Measurements from ENCODE around the gene CDKN2A.

The CDKN2A gene

DNA sequence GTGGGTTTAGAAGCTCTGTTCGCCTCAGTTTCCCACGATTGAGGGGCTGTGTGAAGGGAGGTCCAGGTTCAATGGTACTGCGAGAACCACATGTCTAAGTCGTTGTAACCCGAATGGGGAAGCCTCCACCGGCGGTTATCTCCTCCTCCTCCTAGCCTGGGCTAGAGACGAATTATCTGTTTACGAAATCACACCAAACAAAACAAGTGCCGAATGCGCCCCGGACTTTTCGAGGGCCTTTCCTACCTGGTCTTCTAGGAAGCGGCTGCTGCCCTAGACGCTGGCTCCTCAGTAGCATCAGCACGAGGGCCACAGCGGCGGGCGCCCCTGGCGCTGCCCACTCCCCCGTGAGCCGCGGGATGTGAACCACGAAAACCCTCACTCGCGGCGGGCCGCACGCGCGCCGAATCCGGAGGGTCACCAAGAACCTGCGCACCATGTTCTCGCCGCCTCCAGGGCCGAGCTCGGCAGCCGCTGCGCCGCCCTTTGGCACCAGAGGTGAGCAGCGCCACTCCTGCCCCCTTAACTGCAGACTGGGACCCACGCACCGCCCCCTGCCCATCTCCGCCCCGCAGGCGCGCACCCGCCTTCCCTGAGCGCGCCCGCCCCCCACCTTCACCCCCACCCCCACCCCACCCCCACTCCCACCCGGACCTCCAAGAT, at the start of gene CDKN2A:
TSS of gene CDKN2A (minus strand) at position 500 of the 663 bp plus-strand sequence.
- Histone ChIP-seq H2AFZ (ENCODE audit: low read depth, low read length) (peak within 1 kb of the TSS; percentile 64), H4K20me1 (ENCODE audit: insufficient read depth, low read length) (peaks cover 26% of the 10 kb centered on the region; the same call in 1 of the 2 replicates), H3K4me2 (ENCODE audit: insufficient read depth, low read length) (peak within 1 kb of the TSS; percentile 74), H3K27ac (ENCODE audit: low read length) (peak within 1 kb of the TSS; percentile 99), H3K79me2 (ENCODE audit: insufficient read depth, low read length) (peaks cover 97% of the 10 kb centered on the region), H3K4me3 (ENCODE audit: low read depth in 1 of 2, low read length in 2 of 2) (peak within 1 kb of the TSS; percentile 53 to 71), H3K9me3 (ENCODE audit: insufficient read depth, low read length, severe bottlenecking) (no peaks in the 10 kb centered on the region), H3K9ac (ENCODE audit: low read depth, low read length) (peak within 1 kb of the TSS; percentile 97), H3K27me3 (ENCODE audit: insufficient read depth, low read length, poor library complexity) (no peaks in the 10 kb centered on the region), H3K4me1 (ENCODE audit: insufficient read depth, low read length) (peaks cover 57% of the 10 kb centered on the region), H3K36me3 (ENCODE audit: insufficient read depth, low read length) (peaks cover 43% of the 10 kb centered on the region)
- DNase-seq = no peak
- peak; percentile 67 for ATAC-seq (ENCODE audit: insufficient read depth, low read depth)
- TF ChIP-seq EZH2 (IDR thresholded peaks at IDR 0.05; ENCODE audit: borderline replicate concordance, low read depth, low read length, severe bottlenecking) = no peak
- TF ChIP-seq, protein P1, sequence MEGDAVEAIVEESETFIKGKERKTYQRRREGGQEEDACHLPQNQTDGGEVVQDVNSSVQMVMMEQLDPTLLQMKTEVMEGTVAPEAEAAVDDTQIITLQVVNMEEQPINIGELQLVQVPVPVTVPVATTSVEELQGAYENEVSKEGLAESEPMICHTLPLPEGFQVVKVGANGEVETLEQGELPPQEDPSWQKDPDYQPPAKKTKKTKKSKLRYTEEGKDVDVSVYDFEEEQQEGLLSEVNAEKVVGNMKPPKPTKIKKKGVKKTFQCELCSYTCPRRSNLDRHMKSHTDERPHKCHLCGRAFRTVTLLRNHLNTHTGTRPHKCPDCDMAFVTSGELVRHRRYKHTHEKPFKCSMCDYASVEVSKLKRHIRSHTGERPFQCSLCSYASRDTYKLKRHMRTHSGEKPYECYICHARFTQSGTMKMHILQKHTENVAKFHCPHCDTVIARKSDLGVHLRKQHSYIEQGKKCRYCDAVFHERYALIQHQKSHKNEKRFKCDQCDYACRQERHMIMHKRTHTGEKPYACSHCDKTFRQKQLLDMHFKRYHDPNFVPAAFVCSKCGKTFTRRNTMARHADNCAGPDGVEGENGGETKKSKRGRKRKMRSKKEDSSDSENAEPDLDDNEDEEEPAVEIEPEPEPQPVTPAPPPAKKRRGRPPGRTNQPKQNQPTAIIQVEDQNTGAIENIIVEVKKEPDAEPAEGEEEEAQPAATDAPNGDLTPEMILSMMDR (IDR thresholded peaks at IDR 0.05; ENCODE audit: borderline replicate concordance, extremely low read depth, low read length, poor library complexity, severe bottlenecking) = peak; percentile 44

- H3K79me2 ChIP-seq (ENCODE audit: insufficient read depth, low read length) = 0 out of 2 replicates have a peak, but pooled peaks cover 4% of the 10 kb centered on the region
- no peak for TF ChIP-seq EZH2 (IDR thresholded peaks at IDR 0.05; ENCODE audit: borderline replicate concordance, low read depth, low read length, severe bottlenecking)
- TF ChIP-seq, protein P1 (IDR thresholded peaks at IDR 0.05; ENCODE audit: borderline replicate concordance, extremely low read depth, low read length, poor library complexity, severe bottlenecking) = no peak
- H3K4me3 ChIP-seq (ENCODE audit: low read depth in 1 of 2, low read length in 2 of 2) = no peak overlapping the region
- H3K4me1 ChIP-seq (ENCODE audit: insufficient read depth, low read length) = peaks cover 6% of the 10 kb centered on the region; the same call in 1 of the 2 replicates
- H3K36me3 ChIP-seq (ENCODE audit: insufficient read depth, low read length) = peaks cover 29% of the 10 kb centered on the region; the same call in 1 of the 2 replicates
- DNase-seq (no peak), ATAC-seq (ENCODE audit: insufficient read depth, low read depth) (no peak)
- no peaks in the 10 kb centered on the region for H3K27me3 ChIP-seq (ENCODE audit: insufficient read depth, low read length, poor library complexity)
- no peaks in the 10 kb centered on the region for H3K9me3 ChIP-seq (ENCODE audit: insufficient read depth, low read length, severe bottlenecking)
- no peak overlapping the region for H2AFZ ChIP-seq (ENCODE audit: low read depth, low read length)
- H4K20me1 ChIP-seq (ENCODE audit: insufficient read depth, low read length) = no peaks in the 10 kb centered on the region
- H3K9ac ChIP-seq (ENCODE audit: low read depth, low read length) = no peak overlapping the region
- no peak overlapping the region for H3K27ac ChIP-seq (ENCODE audit: low read length)
- H3K4me2 ChIP-seq (ENCODE audit: insufficient read depth, low read length) = no peak overlapping the region
These were observed 49.7 kb upstream of the CDKN2A start for GRCh38 chr9:22043928-22044327.

- ATAC-seq (ENCODE audit: insufficient read depth, low read depth) (no peak), DNase-seq (no peak)
- TF ChIP-seq, protein P1 (IDR thresholded peaks at IDR 0.05; ENCODE audit: borderline replicate concordance, extremely low read depth, low read length, poor library complexity, severe bottlenecking) = no peak
- TF ChIP-seq EZH2 (IDR thresholded peaks at IDR 0.05; ENCODE audit: borderline replicate concordance, low read depth, low read length, severe bottlenecking) = no peak
- H3K27ac ChIP-seq (ENCODE audit: low read length) = no peak overlapping the region
- peaks cover 14% of the 10 kb centered on the region; the same call in 1 of the 2 replicates for H3K36me3 ChIP-seq (ENCODE audit: insufficient read depth, low read length)
- no peak overlapping the region for H3K9ac ChIP-seq (ENCODE audit: low read depth, low read length)
- no peaks in the 10 kb centered on the region for H3K27me3 ChIP-seq (ENCODE audit: insufficient read depth, low read length, poor library complexity)
- H2AFZ ChIP-seq (ENCODE audit: low read depth, low read length) = no peak overlapping the region
- peaks cover 4% of the 10 kb centered on the region; the same call in 1 of the 2 replicates for H3K79me2 ChIP-seq (ENCODE audit: insufficient read depth, low read length)
- H3K4me3 ChIP-seq (ENCODE audit: low read depth in 1 of 2, low read length in 2 of 2) = no peak overlapping the region
- H3K4me1 ChIP-seq (ENCODE audit: insufficient read depth, low read length) = peaks cover 19% of the 10 kb centered on the region
- no peaks in the 10 kb centered on the region for H3K9me3 ChIP-seq (ENCODE audit: insufficient read depth, low read length, severe bottlenecking)
- no peaks in the 10 kb centered on the region for H4K20me1 ChIP-seq (ENCODE audit: insufficient read depth, low read length)
- no peak overlapping the region for H3K4me2 ChIP-seq (ENCODE audit: insufficient read depth, low read length)
These were observed 47.6 kb upstream of the CDKN2A start for GRCh38 chr9:22041775-22042174.

All from DND-41 (cell line).